Mesendoderm (in vitro differentiated cells): Measurements from ENCODE around the gene PDAP1.
A peak's percentile ranks its signal among the peaks of the same experiment; 100 is the strongest.

Source experiments
- DNase-seq: peaks from one replicate; pipeline ENCODE4 v3.0.0; 2013
- H2AK5ac ChIP-seq: 2 replicates; pipeline ENCODE4 v1.6.1; 2013; ENCODE audit warnings: low read length, inconsistent platforms
- H2BK120ac ChIP-seq: 2 replicates; pipeline ENCODE4 v1.6.1; 2013; ENCODE audit warnings: low read depth, mild to moderate bottlenecking, low read length, moderate library complexity, mixed read lengths
- H2BK15ac ChIP-seq: replicated peaks from 2 replicates; pipeline ENCODE4 v1.6.1; 2013; ENCODE audit warnings: low read depth, mild to moderate bottlenecking, moderate library complexity
- H2BK5ac ChIP-seq: 2 replicates; pipeline ENCODE4 v1.6.1; 2013; ENCODE audit warnings: low read length, inconsistent platforms
- H3K18ac ChIP-seq: 2 replicates; pipeline ENCODE4 v1.6.1; 2013; ENCODE audit warnings: mild to moderate bottlenecking, low read length, mixed read lengths
- H3K23ac ChIP-seq: one replicate; pipeline ENCODE4 v1.6.1; 2013; ENCODE audit warnings: low read length
- H3K27ac ChIP-seq: 2 replicates; pipeline ENCODE4 v1.5.1; 2013; ENCODE audit warnings: low read depth, mild to moderate bottlenecking, inconsistent platforms, low read length, moderate library complexity
- H3K27me3 ChIP-seq: 2 replicates; pipeline ENCODE4 v1.6.1; 2013; ENCODE audit warnings: low read length, control low read depth, mild to moderate bottlenecking, inconsistent platforms; ENCODE audit not compliant: insufficient read depth, poor library complexity
- H3K36me3 ChIP-seq: 2 replicates; pipeline ENCODE4 v1.6.1; 2013; ENCODE audit warnings: low read length, inconsistent platforms; ENCODE audit not compliant: control insufficient read depth, insufficient read depth
- H3K4ac ChIP-seq: one replicate; pipeline ENCODE4 v1.6.1; 2013; ENCODE audit warnings: low read depth, mild to moderate bottlenecking, low read length, moderate library complexity
- H3K4me1 ChIP-seq: 2 replicates; pipeline ENCODE4 v1.6.1; 2013; ENCODE audit warnings: low read depth, low read length, inconsistent platforms; ENCODE audit not compliant: control insufficient read depth
- H3K4me2 ChIP-seq: 2 replicates; pipeline ENCODE4 v1.6.1; 2013; ENCODE audit warnings: low read length
- H3K4me3 ChIP-seq: 2 replicates; pipeline ENCODE4 v1.5.1; 2013; ENCODE audit warnings: mild to moderate bottlenecking, low read length
- H3K56ac ChIP-seq: one replicate; pipeline ENCODE4 v1.6.1; 2013; ENCODE audit warnings: low read length
- H3K79me1 ChIP-seq: 2 replicates; pipeline ENCODE4 v1.6.1; 2013; ENCODE audit warnings: low read length, inconsistent platforms
- H3K79me2 ChIP-seq: 2 replicates; pipeline ENCODE4 v1.6.1; 2013; ENCODE audit warnings: mild to moderate bottlenecking, low read length; ENCODE audit not compliant: control insufficient read depth, insufficient read depth
- H3K9ac ChIP-seq: 2 replicates; pipeline ENCODE4 v1.6.1; 2013; ENCODE audit warnings: low read length, inconsistent platforms
- H4K5ac ChIP-seq: one replicate; pipeline ENCODE4 v1.6.1; 2013; ENCODE audit warnings: low read length
- H4K8ac ChIP-seq: one replicate; pipeline ENCODE4 v1.6.1; 2013; ENCODE audit warnings: low read depth, mild to moderate bottlenecking, control low read depth, low read length, moderate library complexity
- WGBS: extraction: QIAGEN DNeasy Blood & Tissue Kit; methylation state at CpG from one replicate; pipeline ENCODE4 v1.1.7; 2013; ENCODE audit warnings: low lambda C conversion rate, missing lambda C conversion rate; ENCODE audit not compliant: insufficient coverage; ENCODE audit errors: extremely low coverage; 5-methylcytosine and 5-hydroxymethylcytosine counted together

PDAP1 gene

DNA sequence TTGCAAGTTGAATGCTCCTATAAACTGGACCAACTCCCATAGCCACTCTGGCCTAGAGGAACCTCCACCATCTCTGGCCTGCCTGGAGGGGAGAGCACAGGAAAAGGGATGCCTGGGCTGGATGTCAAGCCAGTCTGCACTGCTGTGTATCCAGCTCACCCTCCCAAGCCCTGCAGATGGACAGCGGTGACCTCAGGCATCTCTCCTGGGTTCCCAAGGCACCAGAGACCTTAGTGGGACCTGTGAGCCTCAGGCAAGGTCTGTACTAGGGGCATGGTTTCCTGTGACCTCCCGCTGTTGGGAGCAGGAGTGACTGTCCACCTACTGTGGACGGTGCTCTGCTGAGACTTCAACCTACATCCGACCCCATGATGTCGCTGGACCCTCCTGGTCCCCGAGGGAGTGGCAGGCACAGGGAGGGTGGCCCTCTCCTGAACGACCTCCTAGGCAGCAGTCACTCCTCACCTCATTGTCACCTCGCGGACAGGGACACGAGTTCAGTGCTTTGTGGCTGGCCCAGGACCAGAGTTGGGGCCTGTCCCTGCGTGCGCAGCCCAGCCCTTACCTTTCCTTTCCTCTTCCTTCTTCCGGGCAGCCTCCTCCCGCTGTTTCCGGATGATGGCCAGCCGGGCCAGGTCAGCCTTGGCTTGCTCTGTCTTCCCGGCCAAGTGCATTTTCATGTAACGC is 11.0 kb downstream of the PDAP1 start:
- H3K56ac ChIP-seq, result no peak overlapping the region
- no peak overlapping the region for H2BK5ac ChIP-seq
- no peak overlapping the region for H3K9ac ChIP-seq
- no peak overlapping the region for H3K23ac ChIP-seq
- no peaks in the 10 kb centered on the region for H3K79me2 ChIP-seq
- no peak overlapping the region for H2AK5ac ChIP-seq
- no peak overlapping the region for H3K4me2 ChIP-seq
- H4K5ac ChIP-seq, result no peak overlapping the region
- H3K27me3 ChIP-seq, result no peaks in the 10 kb centered on the region
- DNase-seq, result no peak
- H2BK15ac ChIP-seq, result no peak overlapping the region
- H3K4ac ChIP-seq, result no peak overlapping the region
- H3K4me1 ChIP-seq, result no peaks in the 10 kb centered on the region
- H4K8ac ChIP-seq, result no peak overlapping the region
- no CpG with 5 or more reads among the region's 18 CpGs for WGBS
- H3K27ac ChIP-seq, result no peak overlapping the region
- no peak overlapping the region for H2BK120ac ChIP-seq
- H3K18ac ChIP-seq, result no peak overlapping the region
- H3K79me1 ChIP-seq, result peaks cover 3% of the 10 kb centered on the region
- peaks cover 20% of the 10 kb centered on the region for H3K36me3 ChIP-seq
- H3K4me3 ChIP-seq, result no peak overlapping the region

DNA sequence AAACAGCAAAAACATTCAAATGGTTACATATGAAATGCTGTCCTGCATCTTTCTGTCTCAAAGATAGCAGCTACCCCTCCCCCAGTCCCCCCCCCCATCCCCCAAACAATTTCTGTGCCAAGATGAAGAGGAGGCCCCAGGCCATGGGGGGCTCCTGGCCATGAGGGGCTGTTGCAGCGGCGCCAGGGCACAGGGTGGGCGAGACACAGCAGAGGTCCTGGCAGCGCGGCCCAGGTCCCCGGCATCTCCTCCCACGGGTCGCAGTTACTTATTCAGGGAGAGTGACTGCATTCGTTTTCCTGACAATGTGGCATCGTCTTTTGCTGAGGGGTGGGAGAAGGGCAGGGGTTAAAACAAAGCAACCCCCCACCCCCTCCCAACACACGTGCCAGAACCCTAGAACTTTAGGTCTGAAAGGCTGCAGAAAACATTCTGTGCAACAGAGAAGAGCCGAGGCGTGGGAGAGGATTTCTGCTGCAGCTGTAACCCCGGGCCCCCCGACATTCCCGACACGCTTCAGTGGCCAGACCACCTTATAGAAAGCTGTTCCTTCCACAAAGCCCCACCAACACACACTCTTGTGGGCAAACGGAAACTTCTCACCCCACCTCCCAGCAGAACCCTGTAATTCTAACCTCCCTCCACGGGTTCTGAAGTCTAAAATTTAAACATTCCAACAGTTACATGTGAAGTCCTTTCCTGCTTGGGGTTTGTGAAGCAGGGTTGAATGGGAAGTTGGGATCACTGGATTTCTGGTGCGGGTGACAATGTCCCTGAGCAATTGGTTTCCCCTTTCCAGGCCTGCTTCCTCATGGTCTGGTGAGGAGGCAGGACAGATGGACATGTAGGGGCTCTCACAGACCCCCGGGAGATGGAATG is 11.7 kb downstream of the PDAP1 start:
- no peak for DNase-seq

DNA sequence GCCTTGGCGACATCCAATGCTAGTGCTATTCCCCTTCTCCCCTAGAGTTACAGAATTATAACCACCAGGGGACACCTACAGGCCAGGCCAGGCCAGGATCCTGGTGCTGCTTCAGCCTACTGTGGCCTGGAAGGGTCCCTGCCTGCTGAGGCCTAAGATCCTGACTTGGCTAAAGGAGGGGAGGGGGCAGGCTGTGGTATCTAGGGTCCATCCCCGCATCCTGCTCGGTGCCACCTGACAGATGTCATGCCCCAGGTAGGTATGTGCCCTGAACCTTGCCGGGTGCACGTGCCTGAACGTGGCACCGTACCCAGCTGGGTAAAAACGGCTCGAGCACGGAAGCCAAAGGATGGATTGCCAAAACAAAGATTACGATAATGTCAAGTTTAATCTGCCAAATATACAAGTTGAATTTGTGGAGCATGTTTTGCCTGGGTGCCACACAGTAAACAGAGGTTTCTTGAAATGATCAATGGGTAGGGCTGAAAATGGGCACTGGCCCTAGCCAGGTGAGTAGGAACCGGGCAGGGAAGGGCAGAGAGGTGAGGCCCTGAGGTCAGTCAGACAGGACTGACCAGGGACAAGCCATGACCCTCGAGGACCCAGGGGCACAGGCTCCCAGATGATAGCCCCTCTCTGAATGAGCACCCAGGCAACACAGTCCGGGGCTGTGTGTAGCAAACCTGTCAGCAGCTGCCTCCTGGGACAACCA is 12.6 kb downstream of the PDAP1 start:
- H3K9ac ChIP-seq, result no peak overlapping the region
- H3K27me3 ChIP-seq, result no peaks in the 10 kb centered on the region
- H3K4me3 ChIP-seq, result no peak overlapping the region
- H2BK5ac ChIP-seq, result no peak overlapping the region
- H3K56ac ChIP-seq, result no peak overlapping the region
- H3K36me3 ChIP-seq, result peaks cover 18% of the 10 kb centered on the region
- no peak overlapping the region for H3K4ac ChIP-seq
- no peak overlapping the region for H2BK15ac ChIP-seq
- WGBS, result no CpG with 5 or more reads among the region's 14 CpGs
- no peak overlapping the region for H3K4me2 ChIP-seq
- H2AK5ac ChIP-seq, result no peak overlapping the region
- H3K4me1 ChIP-seq, result no peaks in the 10 kb centered on the region
- H4K8ac ChIP-seq, result no peak overlapping the region
- peak; percentile 44 for DNase-seq
- no peak overlapping the region for H3K18ac ChIP-seq
- H3K27ac ChIP-seq, result no peak overlapping the region
- H3K23ac ChIP-seq, result no peak overlapping the region
- H3K79me1 ChIP-seq, result peaks cover 3% of the 10 kb centered on the region
- H2BK120ac ChIP-seq, result no peak overlapping the region
- H3K79me2 ChIP-seq, result no peaks in the 10 kb centered on the region
- no peak overlapping the region for H4K5ac ChIP-seq

More for the DNA sequence above, 11.7 kb downstream of the PDAP1 start:
- Histone ChIP-seq H3K23ac (no peak overlapping the region), H3K27ac (no peak overlapping the region), H2AK5ac (no peak overlapping the region), H3K79me1 (peaks cover 3% of the 10 kb centered on the region), H3K18ac (no peak overlapping the region), H2BK15ac (no peak overlapping the region), H3K79me2 (no peaks in the 10 kb centered on the region), H3K36me3 (peaks cover 20% of the 10 kb centered on the region), H3K4me1 (no peaks in the 10 kb centered on the region), H3K9ac (no peak overlapping the region), H4K8ac (no peak overlapping the region), H3K27me3 (no peaks in the 10 kb centered on the region), H3K4ac (no peak overlapping the region), H2BK5ac (no peak overlapping the region), H3K56ac (no peak overlapping the region), H3K4me2 (no peak overlapping the region), H3K4me3 (no peak overlapping the region), H4K5ac (no peak overlapping the region), H2BK120ac (no peak overlapping the region)
- WGBS, result no CpG with 5 or more reads among the region's 21 CpGs

DNA sequence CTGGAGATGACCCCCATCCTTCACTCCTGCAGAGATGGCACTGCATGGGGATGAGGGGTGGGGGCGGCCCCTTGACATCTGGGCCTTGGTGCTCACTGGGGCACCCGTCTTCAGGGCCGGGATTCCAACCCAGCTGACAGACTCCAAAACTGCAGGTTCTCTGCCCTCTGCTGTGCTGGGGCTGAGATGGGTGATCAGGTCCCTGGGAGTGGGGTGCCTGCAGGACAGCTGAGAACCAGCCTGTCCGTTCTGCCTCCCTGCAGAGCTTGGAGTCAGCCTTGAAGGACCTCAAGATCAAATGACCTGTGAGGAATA is 14.3 kb downstream of the PDAP1 start:
- no peak overlapping the region for H3K4me2 ChIP-seq
- H2BK120ac ChIP-seq, result no peak overlapping the region
- no peak overlapping the region for H4K8ac ChIP-seq
- no CpG with 5 or more reads among the region's 4 CpGs for WGBS
- H3K36me3 ChIP-seq, result peaks cover 15% of the 10 kb centered on the region
- no peak overlapping the region for H3K27ac ChIP-seq
- H2AK5ac ChIP-seq, result no peak overlapping the region
- no peak overlapping the region for H3K18ac ChIP-seq
- H3K23ac ChIP-seq, result no peak overlapping the region
- no peak overlapping the region for H2BK5ac ChIP-seq
- no peak overlapping the region for H3K4me3 ChIP-seq
- no peak overlapping the region for H4K5ac ChIP-seq
- DNase-seq, result no peak
- no peaks in the 10 kb centered on the region for H3K27me3 ChIP-seq
- no peak overlapping the region for H3K4ac ChIP-seq
- no peaks in the 10 kb centered on the region for H3K79me2 ChIP-seq
- H3K56ac ChIP-seq, result no peak overlapping the region
- H3K4me1 ChIP-seq, result no peaks in the 10 kb centered on the region
- no peaks in the 10 kb centered on the region for H3K79me1 ChIP-seq
- H2BK15ac ChIP-seq, result no peak overlapping the region
- H3K9ac ChIP-seq, result no peak overlapping the region

DNA sequence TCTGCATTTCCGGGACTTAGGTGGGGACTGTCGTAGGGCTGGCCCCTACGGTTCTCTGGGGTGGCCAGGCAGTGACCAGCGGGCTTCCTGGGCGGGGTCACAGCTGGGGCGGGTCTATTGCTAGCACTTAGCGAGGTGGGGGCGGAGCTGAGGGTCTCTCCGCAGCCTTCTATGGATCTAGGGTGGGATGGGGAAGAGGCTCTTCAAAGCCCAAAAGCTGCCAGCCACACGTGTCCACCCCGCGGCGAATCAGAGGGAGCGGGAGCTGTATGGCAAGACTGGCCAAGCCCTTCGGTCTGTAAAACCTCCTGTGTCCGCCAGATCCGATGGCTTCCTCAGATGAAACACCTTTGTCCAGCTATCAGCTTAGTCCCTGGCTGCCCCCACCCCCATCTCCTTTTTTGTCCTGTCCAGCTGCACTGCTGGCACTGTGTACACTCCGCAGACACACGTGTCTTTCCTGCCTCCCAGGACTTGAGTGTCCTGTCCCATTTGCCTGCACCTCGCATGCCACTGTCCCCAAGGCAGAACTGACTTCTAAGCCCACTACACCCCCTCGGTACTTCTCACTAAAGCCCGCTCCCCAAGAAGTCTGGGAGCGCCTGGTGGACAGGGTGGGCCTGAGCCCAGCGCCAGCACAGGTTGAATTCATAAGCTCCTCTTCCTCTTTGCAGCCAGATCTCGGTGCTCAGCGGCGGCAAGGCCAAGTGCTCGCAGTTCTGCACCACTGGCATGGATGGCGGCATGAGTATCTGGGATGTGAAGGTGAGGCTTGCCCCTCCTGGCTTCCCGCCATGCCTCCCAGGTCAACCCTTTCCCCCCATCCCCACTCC is 14.8 kb downstream of the PDAP1 start:
- Histone ChIP-seq H2BK5ac (peak overlapping the region; percentile 78), H4K8ac (no peak overlapping the region), H3K4me3 (peak overlapping the region; percentile 64), H3K4me2 (peak overlapping the region; percentile 84), H3K4ac (no peak overlapping the region), H3K27ac (peak overlapping the region; percentile 85), H2AK5ac (no peak overlapping the region), H3K56ac (peak overlapping the region; percentile 94), H3K9ac (peak overlapping the region; percentile 85), H3K4me1 (no peaks in the 10 kb centered on the region), H3K23ac (no peak overlapping the region), H2BK15ac (no peak overlapping the region), H2BK120ac (no peak overlapping the region), H3K79me2 (no peaks in the 10 kb centered on the region), H4K5ac (no peak overlapping the region), H3K36me3 (peaks cover 12% of the 10 kb centered on the region), H3K79me1 (no peaks in the 10 kb centered on the region), H3K18ac (no peak overlapping the region), H3K27me3 (no peaks in the 10 kb centered on the region)
- WGBS, result no CpG with 5 or more reads among the region's 30 CpGs
- DNase-seq, result peak; percentile 93
